Smooth muscle cell (in vitro differentiated cells): ENCODE results near the gene CRLF3. TPM values are rescaled to one million over a fixed set of nuclear protein-coding genes. Genes with fewer than 3 reads are reported as not detected.

Source experiments
- DNase-seq: peaks from one replicate; lab custom pipeline; 2025; ENCODE audit not compliant: unreplicated experiment; lab: John Stamatoyannopoulos, UW
- H2AFZ ChIP-seq: fragments of 200-600 bp; sonication (generic); 2 replicates; pipeline ENCODE4 v1.6.0; 2016; ENCODE audit warnings: antibody characterized with exemption, low read depth, mild to moderate bottlenecking
- H3F3A ChIP-seq: fragments of 200-600 bp; sonication (generic); 2 replicates; pipeline ENCODE4 v1.6.0; 2017; ENCODE audit warnings: antibody characterized with exemption, low read depth
- H3K27ac ChIP-seq: fragments of 200-600 bp; sonication (generic); 2 replicates; pipeline ENCODE4 v1.5.1; 2016; ENCODE audit warnings: low read depth, mild to moderate bottlenecking
- H3K27me3 ChIP-seq: fragments of 200-600 bp; sonication (generic); 2 replicates; pipeline ENCODE4 v1.6.1; 2016; ENCODE audit warnings: low read depth, mild to moderate bottlenecking
- H3K36me3 ChIP-seq: fragments of 200-600 bp; sonication (generic); 2 replicates; pipeline ENCODE4 v1.5.1; 2016; ENCODE audit warnings: low read depth
- H3K4me1 ChIP-seq: fragments of 200-600 bp; sonication (generic); 2 replicates; pipeline ENCODE4 v1.5.1; 2016; ENCODE audit warnings: low read depth
- H3K4me2 ChIP-seq: fragments of 200-600 bp; sonication (generic); 2 replicates; pipeline ENCODE4 v1.6.0; 2016; ENCODE audit warnings: mild to moderate bottlenecking
- H3K4me3 ChIP-seq: fragments of 200-600 bp; sonication (generic); 2 replicates; pipeline ENCODE4 v1.5.1; 2016; ENCODE audit warnings: mild to moderate bottlenecking
- H3K79me2 ChIP-seq: fragments of 200-600 bp; sonication (generic); 2 replicates; pipeline ENCODE4 v1.6.0; 2016; ENCODE audit warnings: low read depth, mild to moderate bottlenecking
- H3K9ac ChIP-seq: fragments of 200-600 bp; sonication (generic); 2 replicates; pipeline ENCODE4 v1.6.0; 2016; ENCODE audit warnings: low read depth
- H3K9me3 ChIP-seq: fragments of 200-600 bp; sonication (generic); replicated peaks from 2 replicates; pipeline ENCODE4 v1.5.1; 2016; ENCODE audit warnings: low read depth
- H4K20me1 ChIP-seq: fragments of 200-600 bp; sonication (generic); 2 replicates; pipeline ENCODE4 v1.6.0; 2016; ENCODE audit warnings: low read depth
- WGBS: methylation state at CpG from one replicate; pipeline ENCODE4 v1.1.7; 2016; ENCODE audit warnings: low lambda C conversion rate; 5-methylcytosine and 5-hydroxymethylcytosine counted together
- polyA plus RNA-seq: library from polyadenylated mRNA; unstranded; fragments of >200 nt; fragmentation: Nextera tagmentation; extraction: Ambion mirVana; gene quantifications from 2 replicates; pipeline ENCODE4 v1.2.1, GENCODE V29; 2016
- total RNA-seq: library from RNA; depleted of rRNA; stranded (reverse); fragments of >200 nt; gene quantifications from 2 replicates; pipeline ENCODE4 v1.2.3, GENCODE V29; 2014
- TF ChIP-seq, protein P1 (sequence below): fragments of 200-600 bp; sonication (generic); IDR thresholded peaks from 2 replicates; pipeline ENCODE4 v1.5.1; 2017; ENCODE audit warnings: borderline replicate concordance, mild to moderate bottlenecking, antibody characterized with exemption; ENCODE audit not compliant: insufficient read depth, poor library complexity, severe bottlenecking

Gene CRLF3
- total and polyA plus RNA-seq, 2 experiments from 2014 or later = 5.8 to 8.1 TPM

DNA sequence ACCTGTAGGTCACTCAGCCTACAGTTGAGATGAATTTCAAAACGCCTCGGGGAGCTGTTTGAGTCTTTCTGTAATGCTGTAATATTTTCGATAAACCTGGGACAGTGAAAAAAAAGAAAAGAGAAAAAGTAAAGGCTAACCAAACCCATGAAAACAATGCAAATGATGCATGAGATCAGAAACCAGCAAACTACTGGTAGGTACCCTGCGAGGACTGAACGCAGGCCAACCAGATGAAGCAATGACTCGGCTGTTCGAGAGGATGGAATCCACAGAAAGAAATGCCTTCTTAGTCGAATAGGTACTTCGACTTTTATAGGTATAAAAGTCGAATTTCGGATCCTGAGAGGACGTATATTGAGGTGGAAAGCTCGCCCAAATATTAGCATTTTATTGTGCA is 6.8 kb upstream of the CRLF3 start:
- H2AFZ ChIP-seq = peak overlapping the region; percentile 99
- peaks cover 15% of the 10 kb centered on the region for H3K79me2 ChIP-seq
- H3K9ac ChIP-seq = peak overlapping the region; percentile 79
- no peaks in the 10 kb centered on the region for H4K20me1 ChIP-seq
- no peaks in the 10 kb centered on the region for H3K36me3 ChIP-seq
- TF ChIP-seq, protein P1, sequence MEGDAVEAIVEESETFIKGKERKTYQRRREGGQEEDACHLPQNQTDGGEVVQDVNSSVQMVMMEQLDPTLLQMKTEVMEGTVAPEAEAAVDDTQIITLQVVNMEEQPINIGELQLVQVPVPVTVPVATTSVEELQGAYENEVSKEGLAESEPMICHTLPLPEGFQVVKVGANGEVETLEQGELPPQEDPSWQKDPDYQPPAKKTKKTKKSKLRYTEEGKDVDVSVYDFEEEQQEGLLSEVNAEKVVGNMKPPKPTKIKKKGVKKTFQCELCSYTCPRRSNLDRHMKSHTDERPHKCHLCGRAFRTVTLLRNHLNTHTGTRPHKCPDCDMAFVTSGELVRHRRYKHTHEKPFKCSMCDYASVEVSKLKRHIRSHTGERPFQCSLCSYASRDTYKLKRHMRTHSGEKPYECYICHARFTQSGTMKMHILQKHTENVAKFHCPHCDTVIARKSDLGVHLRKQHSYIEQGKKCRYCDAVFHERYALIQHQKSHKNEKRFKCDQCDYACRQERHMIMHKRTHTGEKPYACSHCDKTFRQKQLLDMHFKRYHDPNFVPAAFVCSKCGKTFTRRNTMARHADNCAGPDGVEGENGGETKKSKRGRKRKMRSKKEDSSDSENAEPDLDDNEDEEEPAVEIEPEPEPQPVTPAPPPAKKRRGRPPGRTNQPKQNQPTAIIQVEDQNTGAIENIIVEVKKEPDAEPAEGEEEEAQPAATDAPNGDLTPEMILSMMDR = no peak
- no peaks in the 10 kb centered on the region for H3K27me3 ChIP-seq
- WGBS = 36% methylated on average over 13 of the region's 13 CpGs
- peaks cover 14% of the 10 kb centered on the region for H3K4me1 ChIP-seq
- H3F3A ChIP-seq = no peaks in the 10 kb centered on the region
- H3K27ac ChIP-seq = no peak overlapping the region
- H3K4me2 ChIP-seq = peak overlapping the region; percentile 92
- peak overlapping the region; percentile 80 for H3K4me3 ChIP-seq
- no peaks in the 10 kb centered on the region for H3K9me3 ChIP-seq
- DNase-seq = no peak

DNA sequence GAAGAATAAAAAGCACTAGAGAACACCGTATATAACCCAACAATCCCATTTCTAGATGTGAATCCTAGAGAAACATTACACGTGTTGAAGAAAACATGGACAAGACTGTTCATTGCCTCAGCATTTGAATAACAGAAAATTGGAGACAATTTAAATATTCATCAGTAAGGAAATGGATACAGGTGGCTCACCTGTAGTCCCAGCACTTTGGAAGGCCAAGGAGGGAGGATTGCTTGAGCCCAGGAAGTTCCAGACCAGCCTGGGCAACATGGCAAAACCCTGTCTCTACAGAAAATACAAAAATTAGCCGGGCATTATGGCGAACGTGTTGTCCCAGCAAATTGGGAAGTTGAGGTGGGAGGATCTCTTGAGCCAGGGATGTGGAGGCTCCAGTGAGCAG is 4.5 kb upstream of the CRLF3 start:
- peaks cover 14% of the 10 kb centered on the region for H3K4me1 ChIP-seq

DNA sequence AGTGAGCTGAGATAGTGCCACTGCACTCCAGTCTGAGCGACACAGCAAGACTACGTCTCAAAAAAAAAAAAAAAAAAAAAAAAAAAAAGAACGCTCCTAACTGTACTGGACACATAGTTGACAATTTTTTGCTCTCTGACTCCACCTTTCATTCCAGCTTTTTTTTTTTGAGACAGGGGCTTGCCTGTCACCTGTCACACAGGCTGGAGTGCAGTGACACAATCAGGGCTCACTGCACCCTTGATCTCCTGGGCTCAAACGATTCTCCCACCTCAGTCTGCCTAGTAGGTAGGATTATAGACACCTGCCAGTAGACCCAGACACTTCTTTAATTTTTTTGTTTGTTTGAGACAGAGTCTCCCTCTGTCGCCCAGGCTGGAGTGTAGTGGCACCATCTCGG is 2.6 kb upstream of the CRLF3 start:
- Histone ChIP-seq H2AFZ (no peak overlapping the region), H4K20me1 (no peaks in the 10 kb centered on the region), H3K27ac (no peak overlapping the region), H3K79me2 (peaks cover 20% of the 10 kb centered on the region), H3K4me1 (peaks cover 15% of the 10 kb centered on the region), H3K9me3 (no peaks in the 10 kb centered on the region), H3K4me3 (no peak overlapping the region), H3K9ac (no peak overlapping the region), H3K4me2 (no peak overlapping the region), H3K36me3 (no peaks in the 10 kb centered on the region), H3K27me3 (no peaks in the 10 kb centered on the region), H3F3A (no peaks in the 10 kb centered on the region)
- DNase-seq = no peak
- WGBS = 90% methylated on average over 6 of the region's 6 CpGs
- TF ChIP-seq, protein P1 = no peak

More for the DNA sequence above, 4.5 kb upstream of the CRLF3 start:
- TF ChIP-seq, protein P1 = no peak
- H2AFZ ChIP-seq = no peak overlapping the region
- H4K20me1 ChIP-seq = no peaks in the 10 kb centered on the region
- no peak overlapping the region for H3K4me3 ChIP-seq
- H3K4me2 ChIP-seq = no peak overlapping the region
- no peak overlapping the region for H3K27ac ChIP-seq
- H3K9me3 ChIP-seq = no peaks in the 10 kb centered on the region
- 86% methylated on average over 5 of the region's 5 CpGs for WGBS
- H3K27me3 ChIP-seq = no peaks in the 10 kb centered on the region
- H3K9ac ChIP-seq = no peak overlapping the region
- no peaks in the 10 kb centered on the region for H3F3A ChIP-seq
- H3K36me3 ChIP-seq = no peaks in the 10 kb centered on the region
- DNase-seq = no peak
- peaks cover 15% of the 10 kb centered on the region for H3K79me2 ChIP-seq

DNA sequence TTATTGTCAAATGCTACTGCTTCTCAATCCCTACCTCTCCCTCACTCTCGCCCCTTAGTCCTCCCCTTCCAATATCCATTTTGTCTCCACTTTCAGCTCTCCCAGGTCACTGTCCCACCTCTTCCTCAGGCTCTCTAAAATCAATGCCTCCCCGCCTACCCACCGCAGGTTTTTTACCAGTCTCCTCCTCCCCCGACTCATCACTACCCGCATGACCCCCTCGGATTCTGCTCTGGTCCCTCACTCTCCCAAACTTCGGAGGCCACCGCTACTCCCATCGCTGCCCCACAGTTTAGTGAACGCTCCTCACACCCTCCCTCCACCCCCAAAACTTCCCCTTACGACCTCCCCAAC is 513 bp downstream of the CRLF3 start:
- WGBS = under 1% methylated on average over 11 of the region's 11 CpGs
- H3K9ac ChIP-seq = peak overlapping the region; percentile 80
- H3F3A ChIP-seq = no peaks in the 10 kb centered on the region
- H3K36me3 ChIP-seq = no peaks in the 10 kb centered on the region
- no peak for DNase-seq
- H3K27me3 ChIP-seq = no peaks in the 10 kb centered on the region
- peaks cover 5% of the 10 kb centered on the region for H4K20me1 ChIP-seq
- H2AFZ ChIP-seq = peak overlapping the region; percentile 98
- peak overlapping the region; percentile 98 for H3K4me2 ChIP-seq
- peak overlapping the region; percentile 99 for H3K4me3 ChIP-seq
- H3K4me1 ChIP-seq = peaks cover 9% of the 10 kb centered on the region
- peaks cover 48% of the 10 kb centered on the region for H3K79me2 ChIP-seq
- TF ChIP-seq, protein P1 = no peak
- no peaks in the 10 kb centered on the region for H3K9me3 ChIP-seq
- H3K27ac ChIP-seq = peak overlapping the region; percentile 45
